Measurements from ENCODE around the gene RAB31.

GRCh38 chr18:9735238-9735637 is 27.1 kb downstream of the RAB31 start:
- TF ChIP-seq POLR2AphosphoS5 (IDR thresholded peaks at IDR 0.05) (no peak), CTCF (IDR thresholded peaks at IDR 0.05) (no peak), POLR2A (IDR thresholded peaks at IDR 0.05) (no peak)
